ENCODE data around the gene UACA.
"Not testable (repeated sequence)": the region's sequence is repeated elsewhere in the genome, so short reads cannot be mapped to it uniquely, and the experiment has no call there.

Gene UACA

GRCh38 chr15:70752193-70752635 is 11.1 kb downstream of the UACA start:
- no peak for TF ChIP-seq ZNF274 (IDR thresholded peaks at IDR 0.05; ENCODE audit: low read depth, low read length)
- no peak overlapping the region for H3K4me3 ChIP-seq (ENCODE audit: low read length)

- no peak for TF ChIP-seq ZNF274 (IDR thresholded peaks at IDR 0.05; ENCODE audit: low read depth, low read length)
- no peak overlapping the region for H3K4me3 ChIP-seq (ENCODE audit: low read length)
These were observed 13.0 kb downstream of the UACA start for GRCh38 chr15:70750203-70750869.

- TF ChIP-seq ZNF274 (IDR thresholded peaks at IDR 0.05; ENCODE audit: low read depth, low read length) = no peak
- no peak overlapping the region for H3K4me3 ChIP-seq (ENCODE audit: low read length)
These were observed 15.0 kb downstream of the UACA start for GRCh38 chr15:70748281-70748747.

- not testable (repeated sequence) for H3K4me3 ChIP-seq (ENCODE audit: low read length)
These were observed 16.8 kb downstream of the UACA start for GRCh38 chr15:70746598-70746997.

GRCh38 chr15:70742928-70743327 is 20.4 kb downstream of the UACA start:
- H3K4me3 ChIP-seq (ENCODE audit: low read length) = no peak overlapping the region
- TF ChIP-seq ZNF274 (IDR thresholded peaks at IDR 0.05; ENCODE audit: low read depth, low read length) = no peak

GRCh38 chr15:70741677-70742293 is 21.6 kb downstream of the UACA start:
- TF ChIP-seq ZNF274 (IDR thresholded peaks at IDR 0.05; ENCODE audit: low read depth, low read length) = no peak
- H3K4me3 ChIP-seq (ENCODE audit: low read length) = no peak overlapping the region

- no peak for TF ChIP-seq ZNF274 (IDR thresholded peaks at IDR 0.05; ENCODE audit: low read depth, low read length)
- H3K4me3 ChIP-seq (ENCODE audit: low read length) = no peak overlapping the region
These were observed 22.2 kb downstream of the UACA start for GRCh38 chr15:70741107-70741531.

- not testable (repeated sequence) for H3K4me3 ChIP-seq (ENCODE audit: low read length)
These were observed 28.3 kb downstream of the UACA start for GRCh38 chr15:70735040-70735439.

- TF ChIP-seq ZNF274 (IDR thresholded peaks at IDR 0.05; ENCODE audit: low read depth, low read length) = no peak
- H3K4me3 ChIP-seq (ENCODE audit: low read length) = no peak overlapping the region
These were observed 34.2 kb downstream of the UACA start for GRCh38 chr15:70729164-70729563.

GRCh38 chr15:70726753-70727152 is 36.6 kb downstream of the UACA start:
- TF ChIP-seq ZNF274 (IDR thresholded peaks at IDR 0.05; ENCODE audit: low read depth, low read length) = no peak
- no peak overlapping the region for H3K4me3 ChIP-seq (ENCODE audit: low read length)

GRCh38 chr15:70723927-70724326 is 39.4 kb downstream of the UACA start:
- H3K4me3 ChIP-seq (ENCODE audit: low read length) = no peak overlapping the region
- no peak for TF ChIP-seq ZNF274 (IDR thresholded peaks at IDR 0.05; ENCODE audit: low read depth, low read length)

GRCh38 chr15:70723122-70723422 is 40.3 kb downstream of the UACA start:
- H3K4me3 ChIP-seq (ENCODE audit: low read length) = no peak overlapping the region
- no peak for TF ChIP-seq ZNF274 (IDR thresholded peaks at IDR 0.05; ENCODE audit: low read depth, low read length)

- TF ChIP-seq ZNF274 (IDR thresholded peaks at IDR 0.05; ENCODE audit: low read depth, low read length) = no peak
- H3K4me3 ChIP-seq (ENCODE audit: low read length) = no peak overlapping the region
These were observed 40.9 kb downstream of the UACA start for GRCh38 chr15:70722266-70723121.

- no peak overlapping the region for H3K4me3 ChIP-seq (ENCODE audit: low read length)
- TF ChIP-seq ZNF274 (IDR thresholded peaks at IDR 0.05; ENCODE audit: low read depth, low read length) = no peak
These were observed 42.9 kb downstream of the UACA start for GRCh38 chr15:70720228-70721016.

All from GM08714 (cell line).